ENCODE measurements around the gene CAMTA1.

The CAMTA1 gene

GRCh38 chr1:6982860-6983259, 197.6 kb downstream of the CAMTA1 start:
- no peak for DNase-seq (ENCODE audit: low read depth)

DNA sequence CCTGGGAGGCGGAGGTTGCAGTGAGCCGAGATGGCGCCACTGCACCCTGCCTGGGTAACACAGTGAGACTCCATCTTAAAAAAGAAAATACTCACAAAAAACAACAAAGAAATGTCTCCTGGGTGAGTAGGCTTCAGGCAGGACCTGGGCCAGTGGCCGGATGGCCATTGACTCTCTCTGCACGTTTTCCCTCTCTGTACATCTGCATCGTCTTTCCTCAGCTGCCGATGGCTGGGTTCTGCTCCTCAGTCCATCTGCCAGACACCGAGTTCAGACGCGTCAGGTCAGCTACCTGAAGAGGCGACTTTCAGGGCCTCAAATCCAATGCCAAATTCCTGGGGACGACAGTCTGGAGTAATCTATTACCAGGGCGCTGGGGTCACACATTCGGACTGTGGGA, 199.3 kb downstream of the CAMTA1 start:
- no peak overlapping the region for H3K4me3 ChIP-seq (ENCODE audit: low read depth, low read length)
- DNase-seq (ENCODE audit: low read depth) = no peak

More at GRCh38 chr1:6982860-6983259, 197.6 kb downstream of the CAMTA1 start:
- H3K4me3 ChIP-seq (ENCODE audit: low read depth, low read length) = no peak overlapping the region

DNA sequence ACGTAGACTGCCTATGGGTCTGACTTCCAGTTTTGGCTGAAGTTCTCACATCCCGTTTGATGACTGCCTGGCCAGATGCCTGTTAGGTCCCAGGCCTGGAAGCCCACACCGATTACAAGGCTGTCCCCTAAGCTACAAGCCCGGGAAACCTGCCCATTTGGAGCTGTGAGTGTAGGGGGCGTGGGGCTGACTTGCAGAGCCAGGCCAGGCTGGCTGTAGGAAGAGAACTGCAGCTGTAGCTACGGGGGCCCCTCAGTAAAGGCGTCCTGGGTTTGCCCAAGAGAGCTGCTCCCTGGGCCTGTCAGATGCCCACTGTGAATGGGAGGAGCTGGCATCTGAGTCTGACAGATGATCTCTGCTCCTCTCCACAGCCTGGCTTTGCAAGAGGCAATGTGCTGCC, 199.7 kb downstream of the CAMTA1 start:
- DNase-seq (ENCODE audit: low read depth) = no peak
- no peak overlapping the region for H3K4me3 ChIP-seq (ENCODE audit: low read depth, low read length)

DNA sequence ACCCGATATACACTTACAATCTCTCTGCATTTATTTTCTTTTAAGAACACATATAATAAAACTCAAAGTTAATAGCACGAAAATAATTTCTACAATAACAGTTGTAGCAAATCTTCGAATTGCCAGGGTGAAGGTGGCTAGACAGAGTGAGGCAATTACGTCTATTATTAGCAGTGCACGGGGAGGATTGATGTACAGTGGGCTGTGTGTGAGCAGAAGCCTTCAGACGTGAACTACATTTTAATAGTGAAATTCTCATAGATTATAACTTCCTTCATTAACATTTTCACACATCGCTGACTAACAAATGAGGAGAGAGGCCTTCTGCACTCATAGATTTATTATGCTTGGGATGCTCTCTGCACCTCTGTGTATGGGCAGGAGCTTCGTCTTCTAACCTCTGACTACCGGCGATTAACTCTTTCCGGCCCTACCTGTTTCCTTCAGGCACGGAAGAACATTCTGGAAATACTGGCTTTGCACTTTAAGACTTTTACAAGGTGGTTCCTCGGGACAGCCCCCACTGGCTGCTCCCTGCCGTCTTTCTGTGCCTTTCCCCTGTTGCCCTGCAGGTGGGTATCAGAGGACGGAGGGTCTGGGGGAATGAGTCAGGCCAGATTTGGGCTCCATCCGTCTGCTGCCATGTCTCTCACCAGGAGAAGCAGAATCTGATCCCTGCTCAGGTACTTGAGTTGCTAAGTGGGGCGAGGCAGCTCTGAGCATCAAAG, 200.5 kb downstream of the CAMTA1 start:
- no peak overlapping the region for H3K4me3 ChIP-seq (ENCODE audit: low read depth, low read length)
- no peak for DNase-seq (ENCODE audit: low read depth)

DNA sequence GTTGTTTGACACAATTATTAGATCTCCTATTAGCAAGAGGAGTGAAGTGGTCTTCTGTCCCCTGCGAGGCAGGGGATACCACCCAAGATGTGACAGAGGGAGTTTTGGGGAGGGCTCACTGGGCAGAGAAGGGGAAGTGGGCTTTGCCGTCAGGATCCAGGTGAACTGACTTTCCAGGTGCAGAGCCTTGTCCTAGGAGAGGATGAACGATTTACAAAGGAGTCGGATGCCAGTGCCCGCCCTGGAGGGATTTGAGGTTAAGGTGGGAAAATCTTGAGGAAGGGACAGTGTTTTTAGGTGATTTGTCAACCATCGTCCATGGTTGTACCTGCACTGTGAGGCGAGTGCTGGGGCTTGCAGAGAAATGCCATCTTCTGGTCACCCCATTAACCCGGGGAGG, 201.0 kb downstream of the CAMTA1 start:
- no peak overlapping the region for H3K4me3 ChIP-seq (ENCODE audit: low read depth, low read length)
- no peak for DNase-seq (ENCODE audit: low read depth)

GRCh38 chr1:6987940-6988339, 202.7 kb downstream of the CAMTA1 start:
- H3K4me3 ChIP-seq (ENCODE audit: low read depth, low read length) = no peak overlapping the region
- no peak for DNase-seq (ENCODE audit: low read depth)

- H3K4me3 ChIP-seq (ENCODE audit: low read depth, low read length) = no peak overlapping the region
- no peak for DNase-seq (ENCODE audit: low read depth)
These were observed 203.5 kb downstream of the CAMTA1 start for GRCh38 chr1:6988796-6989195.

- H3K4me3 ChIP-seq (ENCODE audit: low read depth, low read length) = no peak overlapping the region
- no peak for DNase-seq (ENCODE audit: low read depth)
These were observed 204.2 kb downstream of the CAMTA1 start for GRCh38 chr1:6989212-6990159.

GRCh38 chr1:6991266-6991665, 206.0 kb downstream of the CAMTA1 start:
- DNase-seq (ENCODE audit: low read depth) = peak; percentile 17
- no peak overlapping the region for H3K4me3 ChIP-seq (ENCODE audit: low read depth, low read length)

- no peak overlapping the region for H3K4me3 ChIP-seq (ENCODE audit: low read depth, low read length)
- no peak for DNase-seq (ENCODE audit: low read depth)
These were observed 210.5 kb downstream of the CAMTA1 start for GRCh38 chr1:6995789-6996188.

- H3K4me3 ChIP-seq (ENCODE audit: low read depth, low read length) = no peak overlapping the region
- DNase-seq (ENCODE audit: low read depth) = no peak
These were observed 211.1 kb downstream of the CAMTA1 start for GRCh38 chr1:6996371-6996770.

GRCh38 chr1:6996866-6997265, 211.6 kb downstream of the CAMTA1 start:
- no peak overlapping the region for H3K4me3 ChIP-seq (ENCODE audit: low read depth, low read length)
- DNase-seq (ENCODE audit: low read depth) = no peak

DNA sequence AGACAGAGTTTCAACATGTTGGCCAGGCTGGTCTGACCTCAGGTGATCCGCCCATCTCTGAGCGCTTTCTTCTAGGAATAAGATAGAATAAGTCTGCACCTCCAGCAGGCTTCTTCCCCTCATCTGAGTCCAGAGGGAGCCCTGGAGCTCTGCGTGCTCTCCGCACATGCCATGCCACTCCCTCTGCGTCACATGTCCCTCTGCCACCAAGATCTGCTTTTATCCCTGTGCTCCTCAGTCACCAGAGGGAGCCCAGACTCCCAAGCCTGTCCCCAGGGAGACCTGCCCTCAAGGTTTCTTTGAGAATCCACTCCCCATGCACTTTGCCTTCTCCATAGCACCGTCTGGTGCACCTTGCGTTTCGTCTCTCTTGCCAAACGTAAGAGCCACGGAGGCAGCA, 213.0 kb downstream of the CAMTA1 start:
- no peak overlapping the region for H3K4me3 ChIP-seq (ENCODE audit: low read depth, low read length)
- DNase-seq (ENCODE audit: low read depth) = no peak

- DNase-seq (ENCODE audit: low read depth) = no peak
- H3K4me3 ChIP-seq (ENCODE audit: low read depth, low read length) = no peak overlapping the region
These were observed 214.6 kb downstream of the CAMTA1 start for GRCh38 chr1:6999826-7000225.

GRCh38 chr1:7000720-7001119, 215.5 kb downstream of the CAMTA1 start:
- H3K4me3 ChIP-seq (ENCODE audit: low read depth, low read length) = no peak overlapping the region
- DNase-seq (ENCODE audit: low read depth) = no peak

GRCh38 chr1:7002728-7003127, 217.5 kb downstream of the CAMTA1 start:
- no peak overlapping the region for H3K4me3 ChIP-seq (ENCODE audit: low read depth, low read length)
- no peak for DNase-seq (ENCODE audit: low read depth)

DNA sequence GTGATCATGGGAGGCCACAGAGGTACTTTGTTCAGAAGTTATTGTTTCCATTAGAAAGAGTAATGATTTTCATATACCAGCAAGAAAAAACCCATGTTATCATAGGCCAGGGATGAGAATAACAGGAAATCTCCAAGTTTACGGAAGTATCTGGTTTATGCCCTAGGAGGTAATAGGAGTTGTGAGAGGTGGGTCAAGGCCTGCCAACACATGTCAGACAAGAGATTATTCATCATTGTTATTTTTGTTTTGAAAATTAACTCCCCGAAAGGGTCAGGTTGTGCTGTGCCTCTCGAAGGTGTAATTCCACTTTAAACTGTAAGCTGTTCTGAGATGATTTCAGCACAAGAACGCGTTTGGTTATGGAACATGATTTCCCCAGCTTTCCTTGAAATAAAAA, 218.4 kb downstream of the CAMTA1 start:
- no peak for DNase-seq (ENCODE audit: low read depth)
- H3K4me3 ChIP-seq (ENCODE audit: low read depth, low read length) = no peak overlapping the region

GRCh38 chr1:7004181-7004580, 218.9 kb downstream of the CAMTA1 start:
- no peak for DNase-seq (ENCODE audit: low read depth)
- no peak overlapping the region for H3K4me3 ChIP-seq (ENCODE audit: low read depth, low read length)

DNA sequence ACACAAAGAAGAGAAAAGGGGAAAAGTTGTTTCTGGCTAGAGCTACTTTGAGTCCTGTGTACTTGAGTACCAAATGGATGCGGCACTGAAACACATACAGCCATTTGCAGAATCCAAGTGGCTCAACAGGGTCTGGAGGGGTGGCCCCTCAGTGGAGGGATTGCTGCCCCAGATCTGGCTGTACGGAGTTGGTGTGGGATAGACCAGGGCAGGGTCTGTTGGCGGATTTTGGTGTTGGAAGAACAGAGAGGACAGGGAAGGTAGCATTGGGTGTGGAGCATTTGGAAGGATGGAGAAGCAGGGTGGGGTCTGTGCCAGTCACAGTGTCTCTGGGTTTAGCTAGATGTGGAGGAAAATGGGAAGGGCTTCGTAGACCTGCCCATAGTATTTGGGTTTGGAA, 220.5 kb downstream of the CAMTA1 start:
- H3K4me3 ChIP-seq (ENCODE audit: low read depth, low read length) = no peak overlapping the region
- DNase-seq (ENCODE audit: low read depth) = no peak

DNA sequence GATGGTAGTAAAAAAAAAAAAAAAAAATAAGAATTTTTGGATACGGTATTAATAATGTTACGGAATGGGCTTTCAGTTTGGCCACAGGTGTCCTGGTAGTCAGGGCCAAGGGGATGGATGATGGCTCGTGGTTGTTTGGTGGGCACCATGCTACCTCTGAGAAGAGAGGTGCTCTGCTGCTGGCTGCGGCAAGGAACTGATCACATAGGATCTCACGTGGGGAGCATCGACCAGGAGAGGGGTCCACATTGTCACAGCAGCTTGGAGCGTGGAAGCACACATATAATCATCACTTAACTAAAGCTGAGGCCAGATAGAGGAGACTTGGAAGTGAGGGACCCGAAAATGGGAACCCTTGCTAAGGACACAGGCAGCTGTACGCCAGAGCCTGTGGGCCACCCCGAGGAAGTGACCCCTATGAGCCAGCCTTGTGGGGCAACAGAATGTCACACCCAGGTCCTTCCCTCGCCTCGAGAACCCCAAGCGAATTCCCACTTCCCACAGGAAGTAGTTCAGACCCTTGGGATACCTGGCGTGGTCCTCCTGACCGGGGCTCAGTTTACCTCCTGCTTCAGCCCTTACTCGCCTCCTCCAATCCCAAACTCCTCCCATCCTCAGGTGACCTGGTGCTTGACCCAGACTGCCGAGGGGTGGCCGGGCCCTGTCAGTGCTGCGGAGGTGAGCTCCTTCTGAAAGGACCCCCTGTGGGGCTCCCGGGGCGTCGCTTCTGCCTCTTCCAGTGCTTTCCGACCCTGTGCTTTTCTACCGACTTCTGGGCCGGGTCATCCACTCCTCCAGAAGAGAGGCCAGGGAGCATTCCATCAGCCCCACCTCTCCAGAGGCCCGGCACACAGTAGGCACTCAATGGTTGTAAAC, 222.0 kb downstream of the CAMTA1 start:
- H3K4me3 ChIP-seq (ENCODE audit: low read depth, low read length) = no peak overlapping the region
- DNase-seq (ENCODE audit: low read depth) = no peak
